Chondrocyte (in vitro differentiated cells): ENCODE results near the gene THSD4. TPM values are rescaled to one million over a fixed set of nuclear protein-coding genes. Genes with fewer than 3 reads are reported as not detected.

Source experiments
- DNase-seq: peaks from one replicate; pipeline ENCODE4 v3.0.0; 2021; ENCODE audit warnings: mixed read lengths, low spot score
- H3K27ac Mint-ChIP-seq: one replicate; pipeline ENCODE4 v1.8.0; 2021; ENCODE audit warnings: mild to moderate bottlenecking, moderate library complexity, mixed read lengths; ENCODE audit not compliant: unreplicated experiment
- H3K27me3 Mint-ChIP-seq: 2 replicates; pipeline ENCODE4 v1.8.0; 2021; ENCODE audit warnings: low read depth, mixed read lengths
- H3K36me3 Mint-ChIP-seq: 2 replicates; pipeline ENCODE4 v1.8.0; 2021; ENCODE audit warnings: low read depth, mixed read lengths
- H3K4me1 Mint-ChIP-seq: 2 replicates; pipeline ENCODE4 v1.8.0; 2021; ENCODE audit warnings: low read depth, mild to moderate bottlenecking, mixed read lengths
- H3K4me3 Mint-ChIP-seq: one replicate; pipeline ENCODE4 v1.8.0; 2021; ENCODE audit warnings: mild to moderate bottlenecking, moderate library complexity, mixed read lengths; ENCODE audit not compliant: unreplicated experiment
- H3K9me3 Mint-ChIP-seq: 2 replicates; pipeline ENCODE4 v1.8.0; 2021; ENCODE audit warnings: low read depth, mixed read lengths
- CTCF ChIP-seq: fragments of 200-600 bp; sonication (generic); IDR thresholded peaks from 2 replicates; pipeline ENCODE4 v1.5.0; 2021; ENCODE audit warnings: antibody characterized with exemption, mild to moderate bottlenecking, moderate library complexity
- total RNA-seq: library from RNA; stranded (reverse); gene quantifications from 3 replicates; pipeline ENCODE4 v1.2.1, GENCODE V29; 2021

Gene THSD4
- total RNA-seq, 1 donor from 2014 or later: 3.4 TPM

DNA sequence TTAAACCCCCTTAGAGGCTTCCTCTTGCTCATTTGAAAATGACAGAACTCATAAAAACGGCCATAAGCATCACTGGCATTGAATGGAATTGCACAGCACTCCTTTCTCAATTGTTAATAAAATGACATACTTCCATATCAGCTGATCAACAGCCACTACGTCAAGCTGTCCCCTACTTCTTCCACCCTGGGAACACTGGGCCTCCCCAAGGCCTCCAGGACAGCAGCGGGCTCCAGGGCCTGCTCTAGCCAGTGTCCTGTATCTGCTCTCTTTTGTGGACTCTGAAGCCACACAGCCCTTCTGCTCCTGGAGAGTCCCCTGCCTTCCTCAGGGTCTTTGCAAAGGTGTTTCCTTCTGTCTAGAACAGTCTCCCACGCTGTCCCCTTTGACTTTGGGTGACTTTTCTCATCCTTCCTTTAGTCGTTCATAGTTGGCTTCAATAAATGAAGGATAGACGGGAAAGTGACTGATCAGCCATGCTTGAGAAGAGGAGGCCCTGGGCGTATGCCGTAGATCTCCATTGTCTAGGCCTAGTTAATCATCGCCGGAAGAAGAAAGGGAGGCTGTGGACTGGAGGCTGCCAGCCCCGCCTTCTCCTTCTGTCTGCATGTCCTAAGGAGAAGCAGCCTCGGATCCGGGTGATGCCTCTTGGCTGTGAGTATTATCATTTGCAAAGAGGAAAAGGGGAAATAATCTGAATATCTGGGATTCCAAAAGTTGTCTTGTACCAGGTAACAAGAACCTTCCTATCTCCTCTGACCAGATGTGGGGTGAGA, 4.7 kb upstream of the THSD4 start:
- H3K9me3 Mint-ChIP-seq: no peaks in the 10 kb centered on the region
- H3K4me1 Mint-ChIP-seq: peaks cover 17% of the 10 kb centered on the region
- no peaks in the 10 kb centered on the region for H3K36me3 Mint-ChIP-seq
- no peak for DNase-seq
- no peak for TF ChIP-seq CTCF
- H3K27ac Mint-ChIP-seq: no peak overlapping the region
- H3K27me3 Mint-ChIP-seq: no peaks in the 10 kb centered on the region
- no peak overlapping the region for H3K4me3 Mint-ChIP-seq

DNA sequence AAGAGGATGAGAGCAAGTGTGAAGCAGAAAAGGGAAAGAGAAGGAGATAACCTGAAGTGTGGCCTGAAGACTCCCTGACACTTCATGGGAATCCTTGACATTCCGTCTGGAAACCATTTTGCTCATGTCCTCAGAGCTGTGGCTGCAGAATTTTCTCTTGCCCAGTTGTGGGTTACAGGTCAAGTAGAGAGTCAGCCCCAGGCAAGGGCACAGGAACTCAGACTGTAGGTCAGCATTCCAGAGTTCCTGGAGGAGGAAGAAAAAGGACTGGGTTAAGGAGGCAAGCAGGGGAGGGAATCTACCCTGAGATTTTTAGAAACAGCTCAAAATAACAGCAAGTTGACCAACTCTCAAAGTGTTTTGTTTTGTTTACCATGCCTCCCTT, 4.1 kb upstream of the THSD4 start:
- no peak for TF ChIP-seq CTCF
- H3K4me3 Mint-ChIP-seq: no peak overlapping the region
- peaks cover 19% of the 10 kb centered on the region for H3K4me1 Mint-ChIP-seq
- H3K36me3 Mint-ChIP-seq: no peaks in the 10 kb centered on the region
- no peaks in the 10 kb centered on the region for H3K27me3 Mint-ChIP-seq
- H3K9me3 Mint-ChIP-seq: no peaks in the 10 kb centered on the region
- H3K27ac Mint-ChIP-seq: no peak overlapping the region
- DNase-seq: no peak

GRCh38 chr15:71111950-71112349, 3.3 kb upstream of the THSD4 start:
- Mint-ChIP-seq H3K27me3 (no peaks in the 10 kb centered on the region), H3K27ac (peak overlapping the region; percentile 35), H3K36me3 (no peaks in the 10 kb centered on the region), H3K4me1 (peaks cover 26% of the 10 kb centered on the region), H3K4me3 (no peak overlapping the region), H3K9me3 (no peaks in the 10 kb centered on the region)
- DNase-seq: no peak
- TF ChIP-seq CTCF: no peak

- Mint-ChIP-seq H3K27ac (no peak overlapping the region), H3K36me3 (no peaks in the 10 kb centered on the region), H3K4me1 (peaks cover 26% of the 10 kb centered on the region), H3K4me3 (no peak overlapping the region), H3K27me3 (no peaks in the 10 kb centered on the region), H3K9me3 (no peaks in the 10 kb centered on the region)
- no peak for DNase-seq
- no peak for TF ChIP-seq CTCF
Observed at GRCh38 chr15:71112429-71112828, 2.8 kb upstream of the THSD4 start.

GRCh38 chr15:71114066-71114680, 1.1 kb upstream of the THSD4 start:
- Mint-ChIP-seq H3K9me3 (no peaks in the 10 kb centered on the region), H3K4me3 (no peak overlapping the region), H3K27me3 (no peaks in the 10 kb centered on the region), H3K4me1 (peaks cover 22% of the 10 kb centered on the region), H3K27ac (no peak overlapping the region), H3K36me3 (no peaks in the 10 kb centered on the region)
- no peak for DNase-seq
- no peak for TF ChIP-seq CTCF
